DMS53 treated with DMSO at 0.1 percent for 48 hours (cell line): ENCODE measurements around the gene PTK6.

ENCODE experiments used
- DNase-seq: peaks from one replicate; lab custom pipeline; 2025; ENCODE audit not compliant: unreplicated experiment; lab: John Stamatoyannopoulos, UW

Gene PTK6

DNA sequence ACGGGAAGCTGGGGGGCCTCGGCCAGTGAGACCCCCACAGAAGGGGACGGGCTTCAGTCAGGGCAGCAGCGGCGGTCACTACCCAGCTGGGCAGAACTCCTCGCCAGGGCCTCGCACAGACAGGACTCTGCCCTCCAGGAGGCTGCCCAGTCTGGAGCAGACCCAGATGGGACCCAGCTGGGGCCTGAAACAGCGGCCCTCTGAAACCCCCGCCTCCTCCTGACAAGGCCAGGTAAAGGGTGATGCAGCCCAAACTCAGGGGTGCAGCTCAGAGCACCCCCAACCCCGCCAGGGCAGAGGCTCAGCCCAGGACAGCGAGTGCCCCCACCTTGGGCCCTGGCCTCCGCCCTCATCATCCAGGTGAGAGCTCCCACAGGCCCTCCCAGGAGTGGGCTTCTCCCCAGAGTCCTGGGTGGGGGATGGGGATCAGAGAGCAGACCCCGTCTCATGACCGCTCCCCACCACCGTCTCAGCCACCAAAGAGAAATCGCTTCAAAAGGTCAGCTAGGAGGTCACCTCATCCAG, 40.5 kb downstream of the PTK6 start:
- DNase-seq: no peak

- DNase-seq: peak; percentile 16
Measured at GRCh38 chr20:63495741-63496595, 41.2 kb downstream of the PTK6 start.

- DNase-seq: no peak
Measured at GRCh38 chr20:63495167-63495720, 41.9 kb downstream of the PTK6 start.

DNA sequence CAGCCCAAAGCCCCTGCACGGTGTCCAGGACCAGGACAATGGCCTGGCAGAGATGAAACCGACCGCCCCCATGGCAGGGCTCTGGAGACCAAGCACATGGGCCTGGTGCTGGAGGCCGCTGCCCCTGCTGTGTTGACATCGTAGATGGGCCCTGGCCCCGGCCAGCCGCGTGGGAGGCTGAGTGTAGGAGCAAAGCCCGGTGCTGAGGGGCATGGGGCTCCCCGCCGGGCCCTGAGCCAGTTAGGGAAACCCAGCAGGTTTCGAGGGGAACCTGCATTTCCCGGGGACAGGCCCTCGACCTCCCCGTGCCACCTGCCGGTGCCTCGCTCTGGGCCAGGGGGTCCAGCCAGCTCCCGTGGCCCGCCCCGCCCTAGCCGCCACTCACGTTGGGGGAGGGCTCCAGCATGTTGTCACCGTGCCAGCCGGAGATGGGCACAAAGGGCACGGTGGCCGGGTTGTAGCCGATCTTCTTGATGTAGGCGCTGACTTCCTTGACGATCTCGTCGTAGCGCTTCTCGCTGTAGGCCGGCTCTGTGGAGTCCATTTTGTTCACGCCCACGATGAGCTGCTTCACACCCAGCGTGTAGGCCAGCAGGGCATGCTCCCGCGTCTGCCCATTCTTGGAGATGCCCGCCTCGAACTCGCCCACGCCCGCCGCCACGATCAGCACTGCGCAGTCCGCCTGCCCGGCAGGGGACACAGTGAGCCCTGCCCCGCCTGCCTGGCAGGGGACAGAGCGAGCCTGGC, 42.6 kb downstream of the PTK6 start:
- no peak for DNase-seq

- no peak for DNase-seq
Measured at GRCh38 chr20:63494084-63494419, 43.1 kb downstream of the PTK6 start.

- no peak for DNase-seq
Measured at GRCh38 chr20:63493563-63494020, 43.6 kb downstream of the PTK6 start.

DNA sequence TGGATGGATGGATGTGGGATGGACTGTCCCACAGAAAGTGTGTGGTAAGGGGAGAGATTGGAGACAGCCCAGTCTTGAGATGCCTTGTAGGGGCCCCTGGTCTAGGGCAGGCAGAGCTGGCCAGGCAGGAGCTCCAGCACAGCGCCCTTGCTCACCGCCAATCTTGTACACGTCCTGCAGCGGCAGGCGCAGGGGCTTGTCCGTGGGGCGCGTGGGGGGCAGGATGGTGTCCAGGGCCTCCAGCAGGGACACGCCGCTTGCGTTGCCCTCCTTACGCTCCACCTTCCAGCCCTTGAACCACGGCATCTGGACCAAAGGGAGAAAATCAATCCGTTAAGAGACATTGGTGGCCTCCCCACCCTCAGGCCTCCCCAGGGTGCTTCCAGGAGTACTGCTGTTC, 44.2 kb downstream of the PTK6 start:
- DNase-seq: no peak

GRCh38 chr20:63492518-63492917, 44.7 kb downstream of the PTK6 start:
- no peak for DNase-seq

DNA sequence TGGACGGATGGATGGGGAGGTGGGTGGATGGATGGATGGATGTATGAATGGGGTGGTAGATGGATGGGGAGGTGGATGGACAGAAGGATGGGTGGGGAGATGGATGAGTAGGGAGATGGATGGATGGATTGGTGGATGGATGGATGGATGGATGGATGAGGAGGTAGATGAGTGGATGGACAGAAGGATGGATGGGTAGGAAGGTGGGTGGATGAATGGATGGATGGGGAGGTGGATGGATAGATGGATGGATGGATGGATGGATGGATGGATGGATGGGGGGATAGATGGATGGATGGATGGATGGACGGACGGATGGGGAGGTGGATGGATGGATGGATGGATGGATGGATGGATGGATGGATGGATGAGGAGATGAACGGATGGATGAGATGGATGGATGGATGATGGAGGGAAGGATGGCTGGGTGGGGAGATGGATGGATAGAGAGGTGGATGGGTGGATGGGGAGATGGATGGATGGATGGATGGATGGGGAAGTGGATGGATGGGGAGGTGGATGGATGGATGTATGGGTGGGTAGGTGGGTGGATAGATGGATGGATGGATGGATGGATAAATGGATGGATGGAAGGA, 45.4 kb downstream of the PTK6 start:
- no peak for DNase-seq

GRCh38 chr20:63491078-63491477, 46.1 kb downstream of the PTK6 start:
- no peak for DNase-seq

- DNase-seq: no peak
Measured at GRCh38 chr20:63490416-63490815, 46.8 kb downstream of the PTK6 start.

DNA sequence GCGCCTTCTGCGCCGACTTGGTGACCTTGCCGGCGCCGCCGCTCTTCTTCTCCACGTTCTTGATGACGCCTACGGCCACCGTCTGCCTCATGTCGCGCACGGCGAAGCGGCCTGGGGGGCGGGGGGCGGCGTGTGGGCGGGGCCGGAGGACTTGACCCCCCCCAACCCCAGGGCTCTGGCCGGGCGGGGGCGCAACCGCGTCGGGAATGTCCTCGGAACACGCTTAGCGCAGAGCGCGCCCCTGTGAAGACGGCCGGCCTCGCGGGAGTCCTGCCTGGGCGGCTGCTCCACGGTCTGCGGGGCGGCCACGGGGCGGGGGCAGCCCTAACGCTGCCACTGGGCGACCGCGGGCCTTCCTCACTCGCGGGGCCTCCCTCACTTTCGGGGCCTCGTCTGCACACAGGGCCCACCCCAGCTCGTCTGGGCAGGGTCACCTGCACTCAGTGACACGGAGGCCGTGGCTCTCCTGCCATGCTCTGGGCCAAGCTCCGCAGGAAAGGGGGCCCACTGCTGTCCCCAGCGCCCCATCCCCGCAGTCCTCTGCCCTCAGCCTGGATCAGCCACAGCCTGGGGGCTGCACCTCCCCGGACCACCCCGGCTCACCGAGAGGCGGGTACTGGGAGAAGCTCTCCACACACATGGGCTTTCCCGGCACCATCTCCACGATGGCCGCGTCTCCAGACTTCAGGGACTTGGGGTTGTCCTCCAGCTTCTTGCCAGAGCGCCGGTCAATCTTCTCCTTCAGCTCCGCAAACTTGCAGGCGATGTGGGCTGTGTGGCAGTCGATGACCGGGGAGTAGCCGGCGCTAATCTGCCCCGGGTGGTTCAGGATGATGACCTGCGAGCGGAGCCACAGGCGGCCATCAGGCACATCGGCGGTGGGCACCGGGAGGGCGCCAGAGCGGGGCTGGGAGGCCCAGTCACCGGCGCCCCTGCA, 48.6 kb downstream of the PTK6 start:
- DNase-seq: no peak

DNA sequence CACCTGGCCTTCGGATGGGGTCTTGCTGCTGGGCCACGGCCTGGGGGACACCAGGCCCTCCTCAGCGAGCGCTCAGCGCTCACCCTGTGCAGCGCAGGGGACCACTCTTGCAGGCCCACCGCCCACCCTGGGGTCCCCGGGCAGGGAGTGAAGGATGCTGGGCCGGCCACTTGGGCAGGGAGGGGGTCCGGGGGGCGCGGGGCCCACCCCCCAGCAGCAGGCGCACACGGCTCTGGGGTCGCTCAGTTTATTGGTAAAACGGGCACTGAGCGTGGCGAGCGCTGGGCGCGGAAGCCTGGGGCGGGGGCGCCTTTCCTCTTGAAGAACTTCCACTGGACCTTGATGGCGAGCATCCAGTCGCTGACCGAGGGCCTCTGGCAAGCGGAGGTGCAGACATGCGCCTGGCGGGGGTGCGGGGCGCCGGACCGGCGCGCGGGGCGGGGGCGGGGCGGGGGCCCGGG, 49.4 kb downstream of the PTK6 start:
- DNase-seq: no peak

- no peak for DNase-seq
Measured at GRCh38 chr20:63487116-63487764, 49.9 kb downstream of the PTK6 start.

DNA sequence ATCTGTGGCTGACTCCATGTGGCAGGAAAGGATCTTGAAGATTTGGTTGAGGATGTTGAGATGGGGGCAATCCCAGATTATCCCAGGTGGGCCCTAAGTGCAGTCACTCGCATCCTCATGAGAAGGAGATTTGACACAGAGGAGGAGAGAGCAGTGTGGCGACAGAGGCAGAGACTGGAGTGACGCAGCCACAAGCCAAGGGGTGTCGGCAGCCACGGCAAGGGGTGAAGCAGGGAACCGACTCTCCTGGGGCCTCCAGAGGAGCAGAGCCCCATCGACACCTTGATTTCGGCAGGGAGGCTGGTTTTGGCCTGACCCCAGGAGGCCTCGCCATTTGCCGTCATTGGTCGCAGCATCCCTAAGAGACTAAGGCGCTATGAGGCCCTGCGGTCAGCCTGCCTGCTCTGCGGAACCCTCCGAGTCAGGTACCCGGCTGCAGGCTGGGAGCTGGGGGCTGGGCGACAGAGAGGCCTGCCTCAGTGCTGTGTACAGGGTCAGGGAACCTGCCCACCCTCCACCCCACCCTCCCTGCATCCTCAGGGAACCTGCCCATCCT, 50.8 kb downstream of the PTK6 start:
- DNase-seq: no peak

GRCh38 chr20:63484651-63485403, 52.3 kb downstream of the PTK6 start:
- DNase-seq: no peak

GRCh38 chr20:63484236-63484635, 52.9 kb downstream of the PTK6 start:
- DNase-seq: no peak

DNA sequence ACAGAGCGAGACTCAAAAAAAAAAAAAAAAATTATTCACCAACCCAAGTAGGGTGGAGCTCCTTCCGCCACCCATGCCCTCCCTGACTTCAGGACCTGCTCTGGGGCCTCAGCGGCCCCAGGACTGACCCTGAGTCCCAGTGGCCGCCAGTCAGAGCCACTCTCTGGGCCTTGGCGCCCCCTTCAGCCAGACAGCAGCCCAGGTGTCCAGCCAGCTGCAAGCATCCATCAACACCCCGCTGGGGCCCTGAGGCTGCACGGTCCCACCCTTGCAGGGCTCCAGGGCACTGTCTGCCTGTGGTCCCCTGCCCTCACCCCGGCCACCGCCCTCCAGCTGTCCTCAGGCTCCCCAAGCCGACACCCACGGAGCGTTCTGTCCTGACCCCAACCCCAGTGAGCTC, 53.3 kb downstream of the PTK6 start:
- no peak for DNase-seq
